ENCODE measurements around the gene GTPBP4.

Gene GTPBP4

GRCh38 chr10:947881-948280 is 40.4 kb upstream of the GTPBP4 start:
- DNase-seq (ENCODE audit: low read depth), result no peak
- H3K4me3 ChIP-seq (ENCODE audit: low read length), result no peak overlapping the region
- TF ChIP-seq CTCF (conservative IDR thresholded peaks at IDR 0.05; ENCODE audit: low read length), result no peak

GRCh38 chr10:948347-948746 is 39.9 kb upstream of the GTPBP4 start:
- no peak for DNase-seq (ENCODE audit: low read depth)
- TF ChIP-seq CTCF (conservative IDR thresholded peaks at IDR 0.05; ENCODE audit: low read length), result no peak
- no peak overlapping the region for H3K4me3 ChIP-seq (ENCODE audit: low read length)

- no peak overlapping the region for H3K4me3 ChIP-seq (ENCODE audit: low read length)
- no peak for TF ChIP-seq CTCF (conservative IDR thresholded peaks at IDR 0.05; ENCODE audit: low read length)
- no peak for DNase-seq (ENCODE audit: low read depth)
Measured at GRCh38 chr10:949446-949845, 38.8 kb upstream of the GTPBP4 start.

GRCh38 chr10:953836-954235 is 34.4 kb upstream of the GTPBP4 start:
- H3K4me3 ChIP-seq (ENCODE audit: low read length), result no peak overlapping the region
- TF ChIP-seq CTCF (conservative IDR thresholded peaks at IDR 0.05; ENCODE audit: low read length), result no peak
- no peak for DNase-seq (ENCODE audit: low read depth)

GRCh38 chr10:954396-954795 is 33.8 kb upstream of the GTPBP4 start:
- DNase-seq (ENCODE audit: low read depth), result no peak
- no peak overlapping the region for H3K4me3 ChIP-seq (ENCODE audit: low read length)
- TF ChIP-seq CTCF (conservative IDR thresholded peaks at IDR 0.05; ENCODE audit: low read length), result no peak

- H3K4me3 ChIP-seq (ENCODE audit: low read length), result no peak overlapping the region
- no peak for TF ChIP-seq CTCF (conservative IDR thresholded peaks at IDR 0.05; ENCODE audit: low read length)
- no peak for DNase-seq (ENCODE audit: low read depth)
Measured at GRCh38 chr10:955127-955819, 33.0 kb upstream of the GTPBP4 start.

GRCh38 chr10:955820-956217 is 32.4 kb upstream of the GTPBP4 start:
- TF ChIP-seq CTCF (conservative IDR thresholded peaks at IDR 0.05; ENCODE audit: low read length), result no peak
- no peak overlapping the region for H3K4me3 ChIP-seq (ENCODE audit: low read length)
- DNase-seq (ENCODE audit: low read depth), result no peak

Measured in AG10803 (cell line).